SK-N-SH (cell line): ENCODE data around the gene PTPA. TPM values are rescaled to one million over a fixed set of nuclear protein-coding genes. Genes with fewer than 3 reads are reported as not detected.

Experiments
- CTCF ChIA-PET: fragments of 300-600, 350-600 bp; formaldehyde crosslinking; extraction: SDS; loops from one replicate; lab custom pipeline; 2021; lab: Yijun Ruan, JAX
- POLR2A ChIA-PET: fragments of 350-600 bp; sonication (Branson Sonifier 250); formaldehyde crosslinking; extraction: SDS; loops from one replicate; lab custom pipeline; 2020; ENCODE audit warnings: antibody characterized with exemption, inconsistent platforms; lab: Yijun Ruan, JAX
- DNase-seq: peaks from one replicate; pipeline ENCODE4 v3.0.0; 2012
- H2AFZ ChIP-seq: fragments of 200-600 bp; sonication (generic); 2 replicates; pipeline ENCODE4 v1.8.1; 2016; ENCODE audit warnings: antibody characterized with exemption, mild to moderate bottlenecking, low read depth
- H3F3A ChIP-seq: fragments of 200-600 bp; sonication (generic); replicated peaks from 2 replicates; pipeline ENCODE3; 2016; ENCODE audit warnings: antibody characterized with exemption, mild to moderate bottlenecking; ENCODE audit not compliant: insufficient read depth
- H3K27ac ChIP-seq, 2 experiments: fragments of 200-500 bp in 1 of 2; fragments of 200-600 bp in 1 of 2; sonication (Bioruptor generic) in 1 of 2; sonication (generic), shearing (Covaris generic) in 1 of 2; 2 replicates each; pipeline versions ENCODE4 v1.5.1 to v1.6.1; 2014 to 2016; ENCODE audit warnings: low read depth in 2 of 2, inconsistent platforms in 1 of 2, low read length in 1 of 2, mild to moderate bottlenecking in 1 of 2, mixed read lengths in 1 of 2
- H3K27me3 ChIP-seq: fragments of 200-600 bp; sonication (generic), shearing (Covaris generic); 2 replicates; pipeline ENCODE4 v1.6.1; 2016; ENCODE audit warnings: mixed run types; ENCODE audit not compliant: insufficient read depth
- H3K36me3 ChIP-seq, 2 experiments: fragments of 200-500 bp in 1 of 2; fragments of 200-600 bp in 1 of 2; sonication (Bioruptor generic) in 1 of 2; sonication (generic) in 1 of 2; replicated peaks in 1 of 2; 2 replicates each; pipeline versions ENCODE3 to v1.5.1; 2014 to 2016; ENCODE audit warnings: low read length in 1 of 2, mild to moderate bottlenecking in 1 of 2; ENCODE audit not compliant: insufficient read depth in 2 of 2, control insufficient read depth in 1 of 2
- H3K4me1 ChIP-seq, 2 experiments: fragments of 200-500 bp in 1 of 2; fragments of 200-600 bp in 1 of 2; sonication (Bioruptor generic) in 1 of 2; sonication (generic), shearing (Covaris generic) in 1 of 2; 2 replicates each; pipeline versions ENCODE4 v1.5.1 to v1.6.1; 2014 to 2016; ENCODE audit warnings: low read depth in 1 of 2, low read length in 1 of 2, mixed run types in 1 of 2; ENCODE audit not compliant: insufficient read depth in 2 of 2, control insufficient read depth in 1 of 2
- H3K4me2 ChIP-seq: fragments of 200-600 bp; sonication (generic), shearing (Covaris generic); 2 replicates; pipeline ENCODE4 v1.6.1; 2017; ENCODE audit warnings: mixed run types
- H3K4me3 ChIP-seq, 2 experiments: fragments of 200-500 bp in 1 of 2; fragments of 200-600 bp in 1 of 2; sonication (Bioruptor generic) in 1 of 2; sonication (generic), shearing (Covaris generic) in 1 of 2; 2 replicates each; pipeline versions ENCODE4 v1.5.1 to v1.8.1; 2014 to 2016; ENCODE audit warnings: low read depth in 2 of 2, inconsistent platforms in 1 of 2, low read length in 1 of 2, mild to moderate bottlenecking in 1 of 2, mixed read lengths in 1 of 2, moderate library complexity in 1 of 2
- H3K79me2 ChIP-seq: fragments of 200-600 bp; sonication (generic); 2 replicates; pipeline ENCODE4 v1.8.1; 2017; ENCODE audit warnings: mild to moderate bottlenecking; ENCODE audit not compliant: insufficient read depth
- H3K9ac ChIP-seq: fragments of 200-600 bp; sonication (generic); 2 replicates; pipeline ENCODE4 v1.6.1; 2017; ENCODE audit warnings: mixed run types
- H3K9me2 ChIP-seq: fragments of 200-600 bp; sonication (generic); 2 replicates; pipeline ENCODE4 v1.6.1; 2017; ENCODE audit warnings: mixed run types
- H3K9me3 ChIP-seq: fragments of 200-600 bp; sonication (generic); 2 replicates; pipeline ENCODE4 v1.6.1; 2017; ENCODE audit warnings: mixed run types, mild to moderate bottlenecking, moderate library complexity
- H4K20me1 ChIP-seq: fragments of 200-600 bp; sonication (generic); 2 replicates; pipeline ENCODE4 v1.6.1; 2017; ENCODE audit warnings: mild to moderate bottlenecking, mixed run types; ENCODE audit not compliant: insufficient read depth
- CHD2 ChIP-seq: fragments of 150-350 bp; IDR thresholded peaks from 2 replicates; pipeline ENCODE4 v1.6.1; 2018; ENCODE audit warnings: low read length; ENCODE audit not compliant: partially characterized antibody
- EP300 ChIP-seq, 2 experiments: IDR thresholded peaks; 2 replicates each; pipeline versions ENCODE4 v1.4.0 to v1.6.1; 2012; ENCODE audit warnings: borderline replicate concordance in 1 of 2, low read depth in 1 of 2, low read length in 1 of 2
- EZH2phosphoT487 ChIP-seq: fragments of 200-600 bp; sonication (generic); IDR thresholded peaks from 2 replicates; pipeline ENCODE4 v1.6.1; 2017; ENCODE audit warnings: low read depth, mixed run types, mild to moderate bottlenecking, antibody characterized with exemption, moderate library complexity, borderline replicate concordance
- FOSL2 ChIP-seq: IDR thresholded peaks from 2 replicates; pipeline ENCODE4 v1.4.0; 2012; ENCODE audit warnings: low read depth, mild to moderate bottlenecking, moderate library complexity, borderline replicate concordance
- FOXJ3 ChIP-seq: sonication (generic); formaldehyde crosslinking; IDR thresholded peaks from 2 replicates; pipeline ENCODE4 v1.5.1; 2020; ENCODE audit warnings: mild to moderate bottlenecking, missing genetic modification reagents
- GABPA ChIP-seq: IDR thresholded peaks from 2 replicates; pipeline ENCODE4 v1.4.0; 2012; ENCODE audit warnings: low read depth, mild to moderate bottlenecking
- JUND ChIP-seq: IDR thresholded peaks from 2 replicates; pipeline ENCODE4 v1.4.0; 2012
- MEF2A ChIP-seq: IDR thresholded peaks from 2 replicates; pipeline ENCODE4 v1.4.0; 2012; ENCODE audit warnings: low read depth, borderline replicate concordance
- MXI1 ChIP-seq: IDR thresholded peaks from 2 replicates; pipeline ENCODE4 v1.6.1; 2012; ENCODE audit warnings: mild to moderate bottlenecking, low read depth, low read length, improper control_type of control experiment
- NFIC ChIP-seq: IDR thresholded peaks from 2 replicates; pipeline ENCODE4 v1.4.0; 2012; ENCODE audit warnings: borderline replicate concordance
- POLR2AphosphoS5 ChIP-seq: IDR thresholded peaks from 2 replicates; pipeline ENCODE4 v1.6.1; 2012; ENCODE audit warnings: low read depth, low read length
- RCOR1 ChIP-seq: fragments of 150-350 bp; IDR thresholded peaks from 2 replicates; pipeline ENCODE4 v1.6.1; 2017; ENCODE audit warnings: antibody characterized with exemption, low read length
- RFX5 ChIP-seq: IDR thresholded peaks from 2 replicates; pipeline ENCODE4 v1.6.1; 2012; ENCODE audit warnings: mild to moderate bottlenecking, improper control_type of control experiment, low read length
- RXRA ChIP-seq: IDR thresholded peaks from 2 replicates; pipeline ENCODE4 v1.4.0; 2012; ENCODE audit warnings: low read depth, mild to moderate bottlenecking, borderline replicate concordance
- SIN3A ChIP-seq: IDR thresholded peaks from 2 replicates; pipeline ENCODE4 v1.6.1; 2012; ENCODE audit warnings: low read depth, mild to moderate bottlenecking, low read length, moderate library complexity, borderline replicate concordance
- SMC3 ChIP-seq: IDR thresholded peaks from 2 replicates; pipeline ENCODE4 v1.6.1; 2012; ENCODE audit warnings: low read depth, low read length, improper control_type of control experiment
- TEAD4 ChIP-seq: IDR thresholded peaks from 2 replicates; pipeline ENCODE4 v1.4.0; 2012; ENCODE audit warnings: mild to moderate bottlenecking, borderline replicate concordance; ENCODE audit not compliant: insufficient read depth
- WGBS: methylation state at CpG from one replicate; pipeline ENCODE4 v1.1.6; 2017; ENCODE audit warnings: low lambda C conversion rate; 5-methylcytosine and 5-hydroxymethylcytosine counted together
- polyA plus RNA-seq, 3 experiments: library from polyadenylated mRNA; depleted of rRNA; stranded (reverse); fragments of >200 nt; gene quantifications; 2 replicates each; pipeline ENCODE4 v1.2.3, GENCODE V29; 2012
- TF ChIP-seq, protein P1 (sequence below): fragments of 150-350 bp; IDR thresholded peaks from 2 replicates; pipeline ENCODE4 v1.6.1; 2016; ENCODE audit warnings: mild to moderate bottlenecking, low read depth, low read length
- TF ChIP-seq, protein P2 (sequence below): fragments of 150-350 bp; IDR thresholded peaks from 2 replicates; pipeline ENCODE4 v1.6.1; 2017; ENCODE audit warnings: antibody characterized with exemption, low read length, low read depth, borderline replicate concordance
- TF ChIP-seq, protein P3 (sequence below): IDR thresholded peaks from 2 replicates; pipeline ENCODE4 v1.6.1; 2012; ENCODE audit warnings: mild to moderate bottlenecking, low read depth, low read length, moderate library complexity
- TF ChIP-seq, protein P4 (sequence below): fragments of 200-600 bp; sonication (generic); IDR thresholded peaks from 2 replicates; pipeline ENCODE4 v1.6.1; 2017; ENCODE audit warnings: antibody characterized with exemption, mild to moderate bottlenecking, moderate library complexity
- TF ChIP-seq, protein P5 (sequence below): IDR thresholded peaks from 2 replicates; pipeline ENCODE4 v1.4.0; 2012; ENCODE audit warnings: low read depth, borderline replicate concordance

PTPA gene
- polyA plus RNA-seq, 1 of the 3 experiments (the other 2 are of a cell fraction): 130 TPM

DNA sequence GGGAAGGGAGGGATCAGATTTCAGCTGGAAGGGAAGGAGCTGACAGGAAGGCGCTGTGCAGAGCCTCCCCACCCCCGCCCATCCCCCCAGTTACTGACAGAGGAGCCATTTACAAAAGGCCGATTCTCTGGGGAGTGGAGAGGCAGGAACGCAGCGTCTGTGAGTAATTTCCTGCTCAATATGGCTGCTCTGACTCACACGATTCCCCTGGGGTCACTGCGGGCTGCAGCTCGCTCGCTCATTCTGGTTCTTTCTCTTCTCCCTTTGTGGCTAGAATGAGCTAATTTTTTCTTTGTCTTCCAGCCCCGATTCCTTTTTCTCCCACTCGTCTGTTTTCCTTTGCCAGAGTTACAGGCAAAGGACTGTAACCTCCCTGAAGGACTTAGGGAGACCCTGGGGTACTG, 28.8 kb downstream of the PTPA start:
- ChIA-PET CTCF (interaction anchor here (0.7 to 10.9 kb wide), 24 partner anchors 11 to 905 kb away, joined by 3 to 235 read pairs (median 4); partner anchors contain the start of genes C9orf50, IER5L and NTMT1), POLR2A (interaction anchor here (0.6 to 2.0 kb wide), 4 partner anchors 22 to 486 kb away, joined by 3 to 7 read pairs (median 4); partner anchors contain the start of gene NTMT1)
- H2AFZ ChIP-seq: no peak overlapping the region
- no peaks in the 10 kb centered on the region for H3K9me2 ChIP-seq
- DNase-seq: peak; percentile 75
- peak overlapping the region; percentile 99 for H3K9ac ChIP-seq
- peaks cover 33 to 36% of the 10 kb centered on the region in 2 experiments for H3K36me3 ChIP-seq
- H4K20me1 ChIP-seq: no peaks in the 10 kb centered on the region
- no peaks in the 10 kb centered on the region for H3K9me3 ChIP-seq
- H3K79me2 ChIP-seq: peaks cover 43% of the 10 kb centered on the region
- H3K4me2 ChIP-seq: peak overlapping the region; percentile 95
- H3K4me3 ChIP-seq: peak overlapping the region; percentile 50 to 53
- WGBS: 3% methylated on average over 11 of the region's 11 CpGs
- H3K27me3 ChIP-seq: no peaks in the 10 kb centered on the region
- peaks cover 43 to 55% of the 10 kb centered on the region in 2 experiments; a peak in 3 of 4 replicates for H3K4me1 ChIP-seq
- H3F3A ChIP-seq: peaks cover 34% of the 10 kb centered on the region
- peak overlapping the region; percentile 99 to 100 for H3K27ac ChIP-seq
- TF ChIP-seq NFIC (peak; percentile 81), EZH2phosphoT487 (no peak), FOSL2 (peak; percentile 86), RFX5 (no peak), SMC3 (peak; percentile 24), RCOR1 (no peak), JUND (peak; percentile 92), MXI1 (peak; percentile 68; the same call in 1 of the 2 replicates), RXRA (peak; percentile 96; the same call in 1 of the 2 replicates), MEF2A (peak; percentile 98), EP300 (IDR thresholded peaks at IDR 0.05; ENCODE audit: borderline replicate concordance in 1 of 2, low read depth in 1 of 2, low read length in 1 of 2) (peak; percentile 61 to 96), TEAD4 (peak; percentile 75), CHD2 (peak; percentile 84), SIN3A (peak; percentile 95), FOXJ3 (no peak), POLR2AphosphoS5 (peak; percentile 89), GABPA (peak; percentile 67)
- TF ChIP-seq, protein P1, sequence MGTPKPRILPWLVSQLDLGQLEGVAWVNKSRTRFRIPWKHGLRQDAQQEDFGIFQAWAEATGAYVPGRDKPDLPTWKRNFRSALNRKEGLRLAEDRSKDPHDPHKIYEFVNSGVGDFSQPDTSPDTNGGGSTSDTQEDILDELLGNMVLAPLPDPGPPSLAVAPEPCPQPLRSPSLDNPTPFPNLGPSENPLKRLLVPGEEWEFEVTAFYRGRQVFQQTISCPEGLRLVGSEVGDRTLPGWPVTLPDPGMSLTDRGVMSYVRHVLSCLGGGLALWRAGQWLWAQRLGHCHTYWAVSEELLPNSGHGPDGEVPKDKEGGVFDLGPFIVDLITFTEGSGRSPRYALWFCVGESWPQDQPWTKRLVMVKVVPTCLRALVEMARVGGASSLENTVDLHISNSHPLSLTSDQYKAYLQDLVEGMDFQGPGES: no peak
- TF ChIP-seq, protein P2, sequence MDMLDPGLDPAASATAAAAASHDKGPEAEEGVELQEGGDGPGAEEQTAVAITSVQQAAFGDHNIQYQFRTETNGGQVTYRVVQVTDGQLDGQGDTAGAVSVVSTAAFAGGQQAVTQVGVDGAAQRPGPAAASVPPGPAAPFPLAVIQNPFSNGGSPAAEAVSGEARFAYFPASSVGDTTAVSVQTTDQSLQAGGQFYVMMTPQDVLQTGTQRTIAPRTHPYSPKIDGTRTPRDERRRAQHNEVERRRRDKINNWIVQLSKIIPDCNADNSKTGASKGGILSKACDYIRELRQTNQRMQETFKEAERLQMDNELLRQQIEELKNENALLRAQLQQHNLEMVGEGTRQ: no peak
- TF ChIP-seq, protein P3, sequence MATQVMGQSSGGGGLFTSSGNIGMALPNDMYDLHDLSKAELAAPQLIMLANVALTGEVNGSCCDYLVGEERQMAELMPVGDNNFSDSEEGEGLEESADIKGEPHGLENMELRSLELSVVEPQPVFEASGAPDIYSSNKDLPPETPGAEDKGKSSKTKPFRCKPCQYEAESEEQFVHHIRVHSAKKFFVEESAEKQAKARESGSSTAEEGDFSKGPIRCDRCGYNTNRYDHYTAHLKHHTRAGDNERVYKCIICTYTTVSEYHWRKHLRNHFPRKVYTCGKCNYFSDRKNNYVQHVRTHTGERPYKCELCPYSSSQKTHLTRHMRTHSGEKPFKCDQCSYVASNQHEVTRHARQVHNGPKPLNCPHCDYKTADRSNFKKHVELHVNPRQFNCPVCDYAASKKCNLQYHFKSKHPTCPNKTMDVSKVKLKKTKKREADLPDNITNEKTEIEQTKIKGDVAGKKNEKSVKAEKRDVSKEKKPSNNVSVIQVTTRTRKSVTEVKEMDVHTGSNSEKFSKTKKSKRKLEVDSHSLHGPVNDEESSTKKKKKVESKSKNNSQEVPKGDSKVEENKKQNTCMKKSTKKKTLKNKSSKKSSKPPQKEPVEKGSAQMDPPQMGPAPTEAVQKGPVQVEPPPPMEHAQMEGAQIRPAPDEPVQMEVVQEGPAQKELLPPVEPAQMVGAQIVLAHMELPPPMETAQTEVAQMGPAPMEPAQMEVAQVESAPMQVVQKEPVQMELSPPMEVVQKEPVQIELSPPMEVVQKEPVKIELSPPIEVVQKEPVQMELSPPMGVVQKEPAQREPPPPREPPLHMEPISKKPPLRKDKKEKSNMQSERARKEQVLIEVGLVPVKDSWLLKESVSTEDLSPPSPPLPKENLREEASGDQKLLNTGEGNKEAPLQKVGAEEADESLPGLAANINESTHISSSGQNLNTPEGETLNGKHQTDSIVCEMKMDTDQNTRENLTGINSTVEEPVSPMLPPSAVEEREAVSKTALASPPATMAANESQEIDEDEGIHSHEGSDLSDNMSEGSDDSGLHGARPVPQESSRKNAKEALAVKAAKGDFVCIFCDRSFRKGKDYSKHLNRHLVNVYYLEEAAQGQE: no peak; the same call in 1 of the 2 replicates
- TF ChIP-seq, protein P4, sequence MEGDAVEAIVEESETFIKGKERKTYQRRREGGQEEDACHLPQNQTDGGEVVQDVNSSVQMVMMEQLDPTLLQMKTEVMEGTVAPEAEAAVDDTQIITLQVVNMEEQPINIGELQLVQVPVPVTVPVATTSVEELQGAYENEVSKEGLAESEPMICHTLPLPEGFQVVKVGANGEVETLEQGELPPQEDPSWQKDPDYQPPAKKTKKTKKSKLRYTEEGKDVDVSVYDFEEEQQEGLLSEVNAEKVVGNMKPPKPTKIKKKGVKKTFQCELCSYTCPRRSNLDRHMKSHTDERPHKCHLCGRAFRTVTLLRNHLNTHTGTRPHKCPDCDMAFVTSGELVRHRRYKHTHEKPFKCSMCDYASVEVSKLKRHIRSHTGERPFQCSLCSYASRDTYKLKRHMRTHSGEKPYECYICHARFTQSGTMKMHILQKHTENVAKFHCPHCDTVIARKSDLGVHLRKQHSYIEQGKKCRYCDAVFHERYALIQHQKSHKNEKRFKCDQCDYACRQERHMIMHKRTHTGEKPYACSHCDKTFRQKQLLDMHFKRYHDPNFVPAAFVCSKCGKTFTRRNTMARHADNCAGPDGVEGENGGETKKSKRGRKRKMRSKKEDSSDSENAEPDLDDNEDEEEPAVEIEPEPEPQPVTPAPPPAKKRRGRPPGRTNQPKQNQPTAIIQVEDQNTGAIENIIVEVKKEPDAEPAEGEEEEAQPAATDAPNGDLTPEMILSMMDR: no peak
- TF ChIP-seq, protein P5, sequence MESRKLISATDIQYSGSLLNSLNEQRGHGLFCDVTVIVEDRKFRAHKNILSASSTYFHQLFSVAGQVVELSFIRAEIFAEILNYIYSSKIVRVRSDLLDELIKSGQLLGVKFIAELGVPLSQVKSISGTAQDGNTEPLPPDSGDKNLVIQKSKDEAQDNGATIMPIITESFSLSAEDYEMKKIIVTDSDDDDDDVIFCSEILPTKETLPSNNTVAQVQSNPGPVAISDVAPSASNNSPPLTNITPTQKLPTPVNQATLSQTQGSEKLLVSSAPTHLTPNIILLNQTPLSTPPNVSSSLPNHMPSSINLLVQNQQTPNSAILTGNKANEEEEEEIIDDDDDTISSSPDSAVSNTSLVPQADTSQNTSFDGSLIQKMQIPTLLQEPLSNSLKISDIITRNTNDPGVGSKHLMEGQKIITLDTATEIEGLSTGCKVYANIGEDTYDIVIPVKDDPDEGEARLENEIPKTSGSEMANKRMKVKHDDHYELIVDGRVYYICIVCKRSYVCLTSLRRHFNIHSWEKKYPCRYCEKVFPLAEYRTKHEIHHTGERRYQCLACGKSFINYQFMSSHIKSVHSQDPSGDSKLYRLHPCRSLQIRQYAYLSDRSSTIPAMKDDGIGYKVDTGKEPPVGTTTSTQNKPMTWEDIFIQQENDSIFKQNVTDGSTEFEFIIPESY: peak; percentile 78
